ENCODE results near the gene SLC6A18. TPM values are rescaled to one million over a fixed set of nuclear protein-coding genes. Genes with fewer than 3 reads are reported as not detected.

The SLC6A18 gene
- total and polyA plus RNA-seq, 2 of the 4 experiments (the other 2 are of a cell fraction), result not detected

DNA sequence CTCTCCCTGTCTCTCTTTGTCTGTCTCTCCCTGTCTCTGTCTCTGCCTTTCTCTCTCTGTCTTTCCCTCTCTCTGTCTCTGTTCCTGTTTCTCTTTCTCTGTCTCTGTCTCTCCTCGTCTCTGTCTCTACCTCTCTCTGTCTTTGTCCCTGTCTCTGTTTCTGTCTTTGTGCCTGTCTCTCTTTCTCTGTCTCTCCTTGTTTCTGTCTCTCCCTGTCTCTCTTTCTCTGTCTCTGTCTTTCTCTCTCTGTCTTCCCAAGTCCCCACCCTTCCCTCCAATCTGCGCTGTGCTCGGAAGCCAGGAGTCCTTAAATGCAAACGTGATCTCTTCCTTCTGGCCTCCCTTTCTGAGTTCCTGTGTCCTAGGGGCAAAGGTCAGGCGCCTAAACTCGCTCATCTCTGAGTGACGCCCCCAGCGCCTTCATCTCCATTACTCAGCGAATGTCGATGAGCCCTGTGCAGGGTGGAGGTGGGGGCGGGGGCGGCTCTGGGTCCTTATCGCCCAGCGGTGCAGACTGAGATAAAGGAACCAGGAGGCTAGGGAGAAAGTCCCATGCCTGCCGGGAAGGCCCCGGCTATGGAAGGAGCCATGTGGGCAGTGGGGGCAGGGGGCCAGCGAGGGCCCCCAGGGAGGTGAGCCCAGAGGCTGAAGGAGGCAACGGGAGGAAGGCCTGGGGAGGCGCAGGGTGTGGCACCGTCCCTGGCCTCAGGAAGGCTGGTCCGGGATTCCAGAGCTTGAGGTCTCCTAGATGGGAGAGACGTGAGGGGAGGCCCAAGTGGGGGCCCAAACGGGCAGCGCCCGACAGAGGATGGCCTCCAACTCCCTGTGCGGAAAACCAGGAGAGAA, 25.3 kb upstream of the SLC6A18 start:
- no peak for DNase-seq
- Histone ChIP-seq H2AFZ (replicated peaks; ENCODE audit: low read length, poor library complexity) (no peak overlapping the region), H3K9ac (ENCODE audit: low read depth, low read length) (no peak overlapping the region), H3K27me3 (ENCODE audit: control insufficient read depth, insufficient read depth, low read length) (peaks cover 6% of the 10 kb centered on the region; the same call in 1 of the 2 replicates), H3K36me3 (ENCODE audit: control insufficient read depth, insufficient read depth, low read length) (no peaks in the 10 kb centered on the region), H4K5ac (ENCODE audit: low read depth, low read length) (no peak overlapping the region), H4K91ac (ENCODE audit: insufficient read depth, low read depth, low read length) (no peak overlapping the region), H2BK120ac (ENCODE audit: low read depth, low read length) (no peak overlapping the region), H3K79me1 (ENCODE audit: low read depth in 1 of 2, low read length in 2 of 2) (no peaks in the 10 kb centered on the region), H4K20me1 (ENCODE audit: insufficient read depth, low read length) (no peaks in the 10 kb centered on the region), H3K4ac (ENCODE audit: low read depth, low read length) (no peak overlapping the region), H3K56ac (ENCODE audit: extremely low read depth, insufficient read depth, low read length) (no peak overlapping the region), H3K9me1 (ENCODE audit: insufficient read depth, low read length) (no peaks in the 10 kb centered on the region), H3K23ac (ENCODE audit: low read depth, low read length) (no peak overlapping the region), H3K27ac (ENCODE audit: insufficient read depth, low read length) (no peak overlapping the region), H2BK15ac (ENCODE audit: low read depth, low read length) (no peak overlapping the region), H3K4me2 (ENCODE audit: low read depth, low read length) (no peak overlapping the region), H2AK5ac (ENCODE audit: low read depth, low read length) (no peak overlapping the region), H4K8ac (ENCODE audit: low read depth in 2 of 2, low read length in 2 of 2) (no peak overlapping the region), H3K9me3 (ENCODE audit: control insufficient read depth, insufficient read depth, low read length) (no peaks in the 10 kb centered on the region), H2BK5ac (ENCODE audit: low read depth, low read length, poor library complexity, severe bottlenecking) (no peak overlapping the region), H3K14ac (replicated peaks; ENCODE audit: low read depth, low read length) (no peak overlapping the region), H2AK9ac (replicated peaks; ENCODE audit: low read depth, low read length, poor library complexity) (no peak overlapping the region), H3K18ac (ENCODE audit: low read depth, low read length) (no peak overlapping the region), H3K4me3 (ENCODE audit: insufficient read depth, low read depth, low read length) (no peak overlapping the region), H2BK20ac (ENCODE audit: low read depth, low read length) (no peak overlapping the region), H3K4me1 (ENCODE audit: control insufficient read depth, insufficient read depth, low read length) (peaks cover under 1% of the 10 kb centered on the region; the same call in 1 of the 2 replicates)
- BruUV-seq (replicated peaks), result no TSS peak
- WGBS, 2 experiments (ENCODE audit: extremely low coverage in 2 of 2, insufficient read length in 1 of 2), result 36% methylated on average over 10 of the region's 26 CpGs; no CpG with 5 or more reads in 1 of the 2 experiments
- CTCF ChIA-PET, result no interaction called here
- dilution Hi-C loops (cut with HindIII; ENCODE audit: low sequenced_read_pairs, unreplicated experiment), result no loop called here
- intact Hi-C loops (cut with micrococcal nuclease), result no loop called here
- no peak for ATAC-seq (ENCODE audit: low read depth)
- POLR2A ChIA-PET (ENCODE audit: unreplicated experiment), result no interaction called here
- in situ Hi-C loops (cut with MboI; ENCODE audit: low sequenced_read_pairs), result no loop called here
- TF ChIP-seq MAFK (IDR thresholded peaks at IDR 0.05; ENCODE audit: low read depth, low read length), result no peak
- TF ChIP-seq MXI1 (IDR thresholded peaks at IDR 0.05; ENCODE audit: borderline replicate concordance, low read depth, low read length), result no peak
- no peak for TF ChIP-seq MAZ (IDR thresholded peaks at IDR 0.05; ENCODE audit: borderline replicate concordance, low read depth, low read length)
- no peak for TF ChIP-seq CHD1 (IDR thresholded peaks at IDR 0.05; ENCODE audit: low read depth, low read length)
- TF ChIP-seq POLR2A (IDR thresholded peaks at IDR 0.05; ENCODE audit: low read depth, low read length), result no peak
- no peak for TF ChIP-seq FOS (IDR thresholded peaks at IDR 0.05; ENCODE audit: low read depth, low read length)
- TF ChIP-seq BHLHE40 (IDR thresholded peaks at IDR 0.05; ENCODE audit: low read depth, low read length), result no peak
- TF ChIP-seq NFE2L2 (IDR thresholded peaks at IDR 0.05; ENCODE audit: low read depth, low read length), result no peak
- TF ChIP-seq CEBPB (IDR thresholded peaks at IDR 0.05; ENCODE audit: low read depth, low read length), result no peak
- no peak for TF ChIP-seq ELK1 (IDR thresholded peaks at IDR 0.05; ENCODE audit: borderline replicate concordance, low read depth, low read length)
- no peak for TF ChIP-seq RCOR1 (IDR thresholded peaks at IDR 0.05; ENCODE audit: insufficient replicate concordance, low read length)
- TF ChIP-seq RFX5 (IDR thresholded peaks at IDR 0.05; ENCODE audit: low read depth, low read length), result no peak
- TF ChIP-seq RAD21 (IDR thresholded peaks at IDR 0.05; ENCODE audit: low read length), result no peak
- TF ChIP-seq, protein P1, sequence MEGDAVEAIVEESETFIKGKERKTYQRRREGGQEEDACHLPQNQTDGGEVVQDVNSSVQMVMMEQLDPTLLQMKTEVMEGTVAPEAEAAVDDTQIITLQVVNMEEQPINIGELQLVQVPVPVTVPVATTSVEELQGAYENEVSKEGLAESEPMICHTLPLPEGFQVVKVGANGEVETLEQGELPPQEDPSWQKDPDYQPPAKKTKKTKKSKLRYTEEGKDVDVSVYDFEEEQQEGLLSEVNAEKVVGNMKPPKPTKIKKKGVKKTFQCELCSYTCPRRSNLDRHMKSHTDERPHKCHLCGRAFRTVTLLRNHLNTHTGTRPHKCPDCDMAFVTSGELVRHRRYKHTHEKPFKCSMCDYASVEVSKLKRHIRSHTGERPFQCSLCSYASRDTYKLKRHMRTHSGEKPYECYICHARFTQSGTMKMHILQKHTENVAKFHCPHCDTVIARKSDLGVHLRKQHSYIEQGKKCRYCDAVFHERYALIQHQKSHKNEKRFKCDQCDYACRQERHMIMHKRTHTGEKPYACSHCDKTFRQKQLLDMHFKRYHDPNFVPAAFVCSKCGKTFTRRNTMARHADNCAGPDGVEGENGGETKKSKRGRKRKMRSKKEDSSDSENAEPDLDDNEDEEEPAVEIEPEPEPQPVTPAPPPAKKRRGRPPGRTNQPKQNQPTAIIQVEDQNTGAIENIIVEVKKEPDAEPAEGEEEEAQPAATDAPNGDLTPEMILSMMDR (conservative IDR thresholded peaks at IDR 0.05; ENCODE audit: low read depth, low read length), result no peak
- no peak for TF ChIP-seq SMC3 (IDR thresholded peaks at IDR 0.05; ENCODE audit: low read depth, low read length)
